H1 (cell line): ENCODE results near the gene LDLRAD3. TPM values are rescaled to one million over a fixed set of nuclear protein-coding genes. Genes with fewer than 3 reads are reported as not detected.

Experiments used
- CTCF ChIA-PET: fragments of 300-600 bp; sonication (Branson Sonifier 250); formaldehyde crosslinking; loops from one replicate; lab custom pipeline; 2021; ENCODE audit not compliant: partially characterized antibody; lab: Charles Lee
- POLR2A ChIA-PET: fragments of 300-600 bp; sonication (Branson Sonifier 250); formaldehyde crosslinking; loops from one replicate; lab custom pipeline; 2021; ENCODE audit warnings: inconsistent platforms; ENCODE audit not compliant: partially characterized antibody; lab: Charles Lee
- DNase-seq, 2 experiments: peaks; one replicate each; pipeline versions ENCODE4 v3.0.0 to v3.0.0-alpha.2; 2010 to 2022; ENCODE audit warnings: low spot score in 2 of 2, low read depth in 1 of 2, mixed read lengths in 1 of 2
- FAIRE-seq: peaks from 2 replicates; lab custom pipeline; 2011; peaks lifted over from hg19 to GRCh38; lab: Jason Lieb, UNC
- H2AFZ ChIP-seq: 2 replicates; pipeline ENCODE4 v1.8.1; 2012; ENCODE audit warnings: low read length, inconsistent platforms
- H2AK5ac ChIP-seq: 2 replicates; pipeline ENCODE4 v1.6.1; 2013; ENCODE audit warnings: low read depth, low read length
- H2BK120ac ChIP-seq: replicated peaks from 2 replicates; pipeline ENCODE3; 2013; ENCODE audit warnings: low read depth, low read length, inconsistent platforms
- H2BK12ac ChIP-seq: 2 replicates; pipeline ENCODE4 v1.6.1; 2013; ENCODE audit warnings: low read depth, low read length
- H2BK15ac ChIP-seq: 2 replicates; pipeline ENCODE4 v1.6.1; 2013; ENCODE audit warnings: low read length
- H2BK20ac ChIP-seq: 2 replicates; pipeline ENCODE4 v1.6.1; 2013; ENCODE audit warnings: low read length
- H2BK5ac ChIP-seq: 2 replicates; pipeline ENCODE4 v1.6.1; 2013; ENCODE audit warnings: low read depth, low read length
- H3K14ac ChIP-seq: 2 replicates; pipeline ENCODE4 v1.6.1; 2013; ENCODE audit warnings: inconsistent platforms; ENCODE audit not compliant: insufficient read length
- H3K18ac ChIP-seq: 2 replicates; pipeline ENCODE4 v1.6.1; 2013; ENCODE audit warnings: low read length; ENCODE audit errors: extremely low read depth
- H3K23ac ChIP-seq: 2 replicates; pipeline ENCODE4 v1.6.1; 2013; ENCODE audit warnings: inconsistent platforms; ENCODE audit not compliant: insufficient read length
- H3K23me2 ChIP-seq: 2 replicates; pipeline ENCODE4 v1.6.1; 2013; ENCODE audit warnings: low read depth, low read length
- H3K27ac ChIP-seq: 2 replicates; pipeline ENCODE4 v1.6.1; 2011; ENCODE audit warnings: low read depth, low read length, inconsistent platforms
- H3K27me3 ChIP-seq, 4 experiments: replicated peaks in 1 of 4; 1 replicate in 1 of 4; 2 replicates in 3 of 4; pipeline versions ENCODE4 v1.6.1 to v1.8.1; 2011 to 2013; ENCODE audit warnings: low read length in 3 of 4, mild to moderate bottlenecking in 3 of 4, inconsistent platforms in 2 of 4, mixed read lengths in 2 of 4, moderate library complexity in 1 of 4; ENCODE audit not compliant: control insufficient read depth in 3 of 4, insufficient read depth in 3 of 4; ENCODE audit errors: extremely low read depth in 1 of 4
- H3K36me3 ChIP-seq, 4 experiments: 2 replicates each; pipeline versions ENCODE4 v1.6.1 to v1.8.1; 2011 to 2013; ENCODE audit warnings: mild to moderate bottlenecking in 4 of 4, low read length in 3 of 4, moderate library complexity in 2 of 4, control low read depth in 1 of 4, inconsistent platforms in 1 of 4; ENCODE audit not compliant: insufficient read depth in 4 of 4, control insufficient read depth in 2 of 4
- H3K4ac ChIP-seq: replicated peaks from 2 replicates; pipeline ENCODE3; 2013; ENCODE audit warnings: low read length, low read depth, mixed read lengths, inconsistent platforms; ENCODE audit not compliant: insufficient read length
- H3K4me1 ChIP-seq, 4 experiments: replicated peaks in 1 of 4; 1 replicate in 1 of 4; 2 replicates in 3 of 4; pipeline versions ENCODE4 v1.6.1 to v1.8.1; 2011 to 2013; ENCODE audit warnings: low read length in 3 of 4, inconsistent platforms in 2 of 4, mixed read lengths in 1 of 4; ENCODE audit not compliant: insufficient read depth in 4 of 4, control insufficient read depth in 3 of 4
- H3K4me2 ChIP-seq, 2 experiments: 2 replicates each; pipeline versions ENCODE4 v1.6.1 to v1.8.1; 2011 to 2013; ENCODE audit warnings: low read depth in 2 of 2, low read length in 2 of 2, control low read depth in 1 of 2, inconsistent platforms in 1 of 2, mild to moderate bottlenecking in 1 of 2; ENCODE audit not compliant: insufficient read depth in 1 of 2
- H3K4me3 ChIP-seq, 4 experiments: fragments of 200-600, 300-600 bp in 1 of 4; sonication (generic), shearing (Covaris generic), sonication (Bioruptor Twin) in 1 of 4; 2 replicates each; pipeline versions ENCODE4 v1.5.1 to v1.8.1; 2011 to 2016; ENCODE audit warnings: low read length in 4 of 4, low read depth in 3 of 4, control low read depth in 2 of 4, inconsistent platforms in 2 of 4, mild to moderate bottlenecking in 2 of 4, mixed read lengths in 1 of 4, moderate library complexity in 1 of 4; ENCODE audit not compliant: insufficient read depth in 2 of 4; ENCODE audit errors: extremely low read depth in 1 of 4
- H3K56ac ChIP-seq: replicated peaks from 2 replicates; pipeline ENCODE3; 2013; ENCODE audit warnings: low read depth, mild to moderate bottlenecking, mixed read lengths, low read length, inconsistent platforms; ENCODE audit not compliant: insufficient read length
- H3K79me1 ChIP-seq: 2 replicates; pipeline ENCODE4 v1.6.1; 2013; ENCODE audit warnings: low read depth, low read length, control low read depth
- H3K79me2 ChIP-seq, 2 experiments: 2 replicates each; pipeline versions ENCODE4 v1.6.1 to v1.8.1; 2012 to 2013; ENCODE audit warnings: low read length in 2 of 2, mild to moderate bottlenecking in 2 of 2, inconsistent platforms in 1 of 2; ENCODE audit not compliant: insufficient read depth in 2 of 2, control insufficient read depth in 1 of 2
- H3K9ac ChIP-seq, 4 experiments: replicated peaks in 1 of 4; 1 replicate in 1 of 4; 2 replicates in 3 of 4; pipeline versions ENCODE4 v1.6.1 to v1.8.1; 2011 to 2013; ENCODE audit warnings: low read depth in 3 of 4, low read length in 3 of 4, control low read depth in 2 of 4, mild to moderate bottlenecking in 2 of 4, moderate library complexity in 2 of 4, inconsistent platforms in 1 of 4; ENCODE audit errors: extremely low read depth in 1 of 4
- H3K9me3 ChIP-seq, 2 experiments: 2 replicates each; pipeline versions ENCODE4 v1.6.1 to v1.8.1; 2012 to 2013; ENCODE audit warnings: mild to moderate bottlenecking in 2 of 2, moderate library complexity in 2 of 2, control low read depth in 1 of 2, inconsistent platforms in 1 of 2, low read depth in 1 of 2, low read length in 1 of 2, mixed read lengths in 1 of 2; ENCODE audit not compliant: insufficient read depth in 2 of 2
- H4K20me1 ChIP-seq, 2 experiments: replicated peaks in 1 of 2; 2 replicates each; pipeline versions ENCODE3 to v1.8.1; 2011 to 2013; ENCODE audit warnings: inconsistent platforms in 2 of 2, low read length in 2 of 2, mild to moderate bottlenecking in 1 of 2; ENCODE audit not compliant: insufficient read depth in 2 of 2, control insufficient read depth in 1 of 2
- H4K5ac ChIP-seq: 2 replicates; pipeline ENCODE4 v1.6.1; 2013; ENCODE audit warnings: low read length, low read depth, mixed read lengths, inconsistent platforms; ENCODE audit not compliant: insufficient read length
- H4K8ac ChIP-seq: 2 replicates; pipeline ENCODE4 v1.8.0; 2013; ENCODE audit warnings: mild to moderate bottlenecking, moderate library complexity, low read length, inconsistent platforms; ENCODE audit not compliant: insufficient read depth; ENCODE audit errors: extremely low read depth
- H4K91ac ChIP-seq: replicated peaks from 2 replicates; pipeline ENCODE3; 2013; ENCODE audit warnings: low read length, mixed read lengths, inconsistent platforms; ENCODE audit not compliant: insufficient read length
- ATF2 ChIP-seq: IDR thresholded peaks from 2 replicates; pipeline ENCODE4 v1.6.1; 2012; ENCODE audit warnings: low read length, inconsistent platforms
- BACH1 ChIP-seq: IDR thresholded peaks from 2 replicates; pipeline ENCODE4 v1.6.1; 2012; ENCODE audit warnings: low read length, improper control_type of control experiment
- CBX8 ChIP-seq: fragments of 300-800, 300-1000 bp; sonication (generic); IDR thresholded peaks from 2 replicates; pipeline ENCODE4 v1.7.1; 2016; ENCODE audit warnings: low read depth, low read length, borderline replicate concordance
- EGR1 ChIP-seq: IDR thresholded peaks from 2 replicates; pipeline ENCODE4 v1.6.1; 2011; ENCODE audit warnings: low read depth, low read length, borderline replicate concordance
- GTF2F1 ChIP-seq: IDR thresholded peaks from 2 replicates; pipeline ENCODE4 v1.6.1; 2012; ENCODE audit warnings: low read depth, low read length, improper control_type of control experiment, borderline replicate concordance
- KDM5A ChIP-seq: fragments of 200-600 bp; IDR thresholded peaks from 2 replicates; pipeline ENCODE4 v1.7.1; 2012; ENCODE audit warnings: mild to moderate bottlenecking, low read length, inconsistent platforms, mixed read lengths
- MAFK ChIP-seq: IDR thresholded peaks from 2 replicates; pipeline ENCODE4 v1.6.1; 2012; ENCODE audit warnings: low read depth, mild to moderate bottlenecking, improper control_type of control experiment, low read length
- MAX ChIP-seq: IDR thresholded peaks from 2 replicates; pipeline ENCODE4 v1.6.1; 2012; ENCODE audit warnings: inconsistent platforms
- RBBP5 ChIP-seq: IDR thresholded peaks from 2 replicates; pipeline ENCODE4 v1.7.1; 2012; ENCODE audit warnings: low read depth, mild to moderate bottlenecking, inconsistent platforms, low read length, moderate library complexity, borderline replicate concordance
- RXRA ChIP-seq: IDR thresholded peaks from 2 replicates; pipeline ENCODE4 v1.6.1; 2011; ENCODE audit warnings: low read depth, mild to moderate bottlenecking, low read length, moderate library complexity; ENCODE audit not compliant: insufficient read depth
- SIX5 ChIP-seq: IDR thresholded peaks from 2 replicates; pipeline ENCODE4 v1.6.1; 2011; ENCODE audit warnings: mild to moderate bottlenecking, low read depth, low read length
- SP1 ChIP-seq: IDR thresholded peaks from 2 replicates; pipeline ENCODE4 v1.6.1; 2011; ENCODE audit warnings: low read depth, low read length
- SP4 ChIP-seq: IDR thresholded peaks from 2 replicates; pipeline ENCODE4 v1.6.1; 2012; ENCODE audit warnings: low read length, inconsistent platforms
- WGBS, 2 experiments: shearing (Covaris generic) in 1 of 2; methylation state at CpG; one replicate each; pipeline versions ENCODE4 v1.1.6 to v1.1.7; 2013 to 2015; ENCODE audit warnings: low lambda C conversion rate in 2 of 2, mixed read lengths in 2 of 2, inconsistent platforms in 1 of 2, low coverage in 1 of 2, missing lambda C conversion rate in 1 of 2; ENCODE audit not compliant: insufficient replicate concordance in 2 of 2, insufficient coverage in 1 of 2, insufficient read length in 1 of 2; ENCODE audit errors: extremely low coverage in 1 of 2, missing lambda C conversion rate in 1 of 2; 5-methylcytosine and 5-hydroxymethylcytosine counted together
- polyA plus RNA-seq, 7 experiments: library from polyadenylated mRNA; depleted of rRNA in 3 of 7; stranded (reverse) in 5 of 7; unstranded in 2 of 7; fragments of >200 nt in 5 of 7; fragments of 200-250 nt in 2 of 7; gene quantifications; 1 replicate in 5 of 7; 2 replicates in 1 of 7; 4 replicates in 1 of 7; pipeline versions ENCODE4 v1.2.1 to v1.2.3, GENCODE V29; 2011 to 2013; ENCODE audit warnings: missing spikeins in 2 of 7, mixed read lengths in 2 of 7
- total RNA-seq: library from RNA; stranded (reverse); fragmentation: NEBNext Ultra II Directional; extraction: Animal tissue kit (Norgen Biotek cat#: 25700); gene quantifications from 2 replicates; pipeline ENCODE4 v1.2.1, GENCODE V29; 2021

Gene LDLRAD3
- total and polyA plus RNA-seq, 2 of the 8 experiments (the other 6 are each of a cell fraction or from before 2014, with no cell fraction given): 18.6 to 22.8 TPM

- Histone ChIP-seq H2BK5ac (no peak overlapping the region), H3K79me1 (no peaks in the 10 kb centered on the region), H4K5ac (no peak overlapping the region), H3K27me3 (peaks cover 0 to 2% (median 0%) of the 10 kb centered on the region in 4 experiments; a peak in 1 of 7 replicates), H3K27ac (no peak overlapping the region), H2BK15ac (no peak overlapping the region), H3K18ac (no peak overlapping the region), H3K4me3 (no peak overlapping the region), H2BK20ac (no peak overlapping the region), H3K14ac (no peak overlapping the region), H2BK120ac (no peak overlapping the region), H4K91ac (no peak overlapping the region), H3K56ac (no peak overlapping the region), H3K4ac (no peak overlapping the region), H3K9ac (no peak overlapping the region), H3K9me3 (no peaks in the 10 kb centered on the region), H3K23me2 (no peaks in the 10 kb centered on the region), H3K4me2 (no peak overlapping the region), H4K8ac (peak overlapping the region; percentile 29; the same call in 1 of the 2 replicates), H3K79me2 (no peaks in the 10 kb centered on the region), H2AK5ac (no peak overlapping the region), H2BK12ac (no peak overlapping the region), H3K36me3 (no peaks in the 10 kb centered on the region), H4K20me1 (no peaks in the 10 kb centered on the region), H3K4me1 (peaks cover 0 to 6% (median 3%) of the 10 kb centered on the region in 4 experiments; a peak in 4 of 7 replicates), H3K23ac (no peak overlapping the region), H2AFZ (no peak overlapping the region)
- DNase-seq (no peak), FAIRE-seq (no peak)
- CTCF ChIA-PET: interaction anchor here (0.6 to 1.6 kb wide), 3 partner anchors 12 to 564 kb away, joined by 3 to 4 read pairs (median 4); no protein-coding TSS in a partner anchor
- 89% methylated on average over 7 of the region's 7 CpGs; no CpG with 5 or more reads in 1 of the 2 experiments for WGBS, 2 experiments
- POLR2A ChIA-PET: interaction anchor here (1.4 kb wide), 1 partner anchor 58 kb away, joined by 3 read pairs; no protein-coding TSS in a partner anchor
- TF ChIP-seq SP1: no peak
- TF ChIP-seq KDM5A: no peak
- no peak for TF ChIP-seq RBBP5
- no peak for TF ChIP-seq MAX
- TF ChIP-seq SP4: no peak
- TF ChIP-seq EGR1: no peak
- no peak for TF ChIP-seq RXRA
- no peak for TF ChIP-seq SIX5
- TF ChIP-seq BACH1: no peak
- TF ChIP-seq MAFK: no peak
- TF ChIP-seq CBX8: no peak
- TF ChIP-seq ATF2: no peak
- TF ChIP-seq GTF2F1: no peak
Measured at GRCh38 chr11:36213393-36213840, 269.6 kb downstream of the LDLRAD3 start.
